Measurements from ENCODE around the gene CD3G. TPM values are rescaled to one million over a fixed set of nuclear protein-coding genes. Genes with fewer than 3 reads are reported as not detected.
A peak's percentile ranks its signal among the peaks of the same experiment; 100 is the strongest.

Gene CD3G
- total and polyA plus RNA-seq, 9 of the 15 experiments (the other 6 are each of a cell fraction or from before 2014, with no cell fraction given) = 0.30 to 1.7 (median 0.47) TPM

- no peak for TF ChIP-seq BCLAF1 (IDR thresholded peaks at IDR 0.05; ENCODE audit: borderline replicate concordance in 1 of 2, control insufficient read depth in 1 of 2, low read depth in 2 of 2, low read length in 1 of 2)
- no peak for TF ChIP-seq ZNF407 (IDR thresholded peaks at IDR 0.05; ENCODE audit: low read depth)
- no peak for TF ChIP-seq ZKSCAN3 (CRISPR knock-in tag; IDR thresholded peaks at IDR 0.05)
- no peak for TF ChIP-seq USF2 (CRISPR knock-in tag; IDR thresholded peaks at IDR 0.05)
- no peak for TF ChIP-seq HNRNPH1 (optimal IDR thresholded peaks at IDR 0.05; ENCODE audit: low read depth, low read length)
- no peak for TF ChIP-seq U2AF2 (optimal IDR thresholded peaks at IDR 0.05; ENCODE audit: low read depth, low read length)
- TF ChIP-seq RBM15 (IDR thresholded peaks at IDR 0.05; ENCODE audit: insufficient read depth, low read length) = no peak
- peak; percentile 61 for TF ChIP-seq CXXC5 (CRISPR knock-in tag; IDR thresholded peaks at IDR 0.05)
- no peak for TF ChIP-seq ZNF778 (CRISPR knock-in tag; IDR thresholded peaks at IDR 0.05)
- TF ChIP-seq KDM4B (IDR thresholded peaks at IDR 0.05; ENCODE audit: borderline replicate concordance in 2 of 2, low read depth in 1 of 2) = peak in 1 of 2 experiments; percentile 90; a peak in 2 of 4 replicates
- no peak for TF ChIP-seq CREBBP (IDR thresholded peaks at IDR 0.05; ENCODE audit: low read depth, low read length)
- TF ChIP-seq ARID3A (IDR thresholded peaks at IDR 0.05; ENCODE audit: borderline replicate concordance, low read depth, low read length) = no peak
These were observed 15.3 kb downstream of the CD3G start, which contains the start of gene UBE4A (continued) for GRCh38 chr11:118359295-118359958.
